Peyer's patch (tissue), 4 donors: ENCODE data around the gene FREM1. TPM values are rescaled to one million over a fixed set of nuclear protein-coding genes. Genes with fewer than 3 reads are reported as not detected.
A peak's percentile ranks its signal among the peaks of the same experiment; 100 is the strongest.

Experiments
- DNase-seq, 3 donors: peaks; one replicate each; pipeline ENCODE4 v3.0.0-alpha.2; 2017 to 2019
- H3K27ac ChIP-seq, 4 donors: fragments of 200-600 bp; sonication (generic); one replicate each; pipeline ENCODE4 v1.5.1; 2016 to 2019
- H3K27me3 ChIP-seq, 2 donors: fragments of 200-600 bp; sonication (generic); one replicate each; pipeline ENCODE4 v1.5.1; 2019
- H3K36me3 ChIP-seq, 3 donors: fragments of 200-600 bp; sonication (generic); one replicate each; pipeline ENCODE4 v1.5.1; 2016 to 2019
- H3K4me1 ChIP-seq, 4 donors: fragments of 200-600 bp; sonication (generic); one replicate each; pipeline ENCODE4 v1.5.1; 2016 to 2019
- H3K4me3 ChIP-seq, 4 donors: fragments of 200-600 bp; sonication (generic); 1 replicate in 3 of 4; 2 replicates in 1 of 4; pipeline ENCODE4 v1.5.1; 2016 to 2019; ENCODE audit warnings: mild to moderate bottlenecking in 1 of 4
- H3K9me3 ChIP-seq, 4 donors: fragments of 200-600 bp; sonication (generic); one replicate each; pipeline ENCODE4 v1.5.1; 2016 to 2019; ENCODE audit warnings: mild to moderate bottlenecking in 1 of 4
- POLR2A ChIP-seq, 2 donors: fragments of 450-650 bp; IDR thresholded peaks; one replicate each; pipeline ENCODE4 v1.5.1; 2017; ENCODE audit warnings: antibody characterized with exemption in 2 of 2, mild to moderate bottlenecking in 2 of 2, moderate library complexity in 2 of 2
- small RNA-seq, 2 donors: library from RNA; depleted of rRNA; stranded (forward); fragments of <200 nt; gene quantifications; one replicate each; pipeline ENCODE3, GENCODE V24; 2016
- total RNA-seq, 4 donors: library from RNA; depleted of rRNA; stranded (reverse); fragments of >200 nt; gene quantifications; one replicate each; pipeline ENCODE4 v1.1.0, GENCODE V29; 2016
- TF ChIP-seq, protein P1 (sequence below), 6 experiments: fragments of 450-650 bp in 4 of 6; fragments of 200-600 bp in 2 of 6; sonication (generic) in 1 of 6; IDR thresholded peaks; one replicate each; pipeline ENCODE4 v1.5.1; 2017 to 2019; ENCODE audit warnings: antibody characterized with exemption in 6 of 6, mild to moderate bottlenecking in 3 of 6, moderate library complexity in 1 of 6

FREM1 gene
- total RNA-seq, 4 donors from 2014 or later, result 31.4 to 108 (median 54.0) TPM

- Histone ChIP-seq H3K4me3 (peak overlapping the region; percentile 59 to 98 (median 90)), H3K27me3 (no peaks in the 10 kb centered on the region), H3K36me3 (peaks cover 0 to 21% (median 0%) of the 10 kb centered on the region in 3 donors), H3K9me3 (no peaks in the 10 kb centered on the region), H3K4me1 (peaks cover 0 to 22% (median 0%) of the 10 kb centered on the region in 4 donors), H3K27ac (peak overlapping the region; percentile 67 to 82 (median 74))
- TF ChIP-seq, protein P1, sequence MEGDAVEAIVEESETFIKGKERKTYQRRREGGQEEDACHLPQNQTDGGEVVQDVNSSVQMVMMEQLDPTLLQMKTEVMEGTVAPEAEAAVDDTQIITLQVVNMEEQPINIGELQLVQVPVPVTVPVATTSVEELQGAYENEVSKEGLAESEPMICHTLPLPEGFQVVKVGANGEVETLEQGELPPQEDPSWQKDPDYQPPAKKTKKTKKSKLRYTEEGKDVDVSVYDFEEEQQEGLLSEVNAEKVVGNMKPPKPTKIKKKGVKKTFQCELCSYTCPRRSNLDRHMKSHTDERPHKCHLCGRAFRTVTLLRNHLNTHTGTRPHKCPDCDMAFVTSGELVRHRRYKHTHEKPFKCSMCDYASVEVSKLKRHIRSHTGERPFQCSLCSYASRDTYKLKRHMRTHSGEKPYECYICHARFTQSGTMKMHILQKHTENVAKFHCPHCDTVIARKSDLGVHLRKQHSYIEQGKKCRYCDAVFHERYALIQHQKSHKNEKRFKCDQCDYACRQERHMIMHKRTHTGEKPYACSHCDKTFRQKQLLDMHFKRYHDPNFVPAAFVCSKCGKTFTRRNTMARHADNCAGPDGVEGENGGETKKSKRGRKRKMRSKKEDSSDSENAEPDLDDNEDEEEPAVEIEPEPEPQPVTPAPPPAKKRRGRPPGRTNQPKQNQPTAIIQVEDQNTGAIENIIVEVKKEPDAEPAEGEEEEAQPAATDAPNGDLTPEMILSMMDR (IDR thresholded peaks at IDR 0.05), result no peak
- TF ChIP-seq POLR2A (IDR thresholded peaks at IDR 0.05), result no peak
- peak in 2 of 3 donors; percentile 41 to 62 for DNase-seq
These were observed 217.6 kb downstream of the FREM1 start for GRCh38 chr9:14692470-14693250.

DNA sequence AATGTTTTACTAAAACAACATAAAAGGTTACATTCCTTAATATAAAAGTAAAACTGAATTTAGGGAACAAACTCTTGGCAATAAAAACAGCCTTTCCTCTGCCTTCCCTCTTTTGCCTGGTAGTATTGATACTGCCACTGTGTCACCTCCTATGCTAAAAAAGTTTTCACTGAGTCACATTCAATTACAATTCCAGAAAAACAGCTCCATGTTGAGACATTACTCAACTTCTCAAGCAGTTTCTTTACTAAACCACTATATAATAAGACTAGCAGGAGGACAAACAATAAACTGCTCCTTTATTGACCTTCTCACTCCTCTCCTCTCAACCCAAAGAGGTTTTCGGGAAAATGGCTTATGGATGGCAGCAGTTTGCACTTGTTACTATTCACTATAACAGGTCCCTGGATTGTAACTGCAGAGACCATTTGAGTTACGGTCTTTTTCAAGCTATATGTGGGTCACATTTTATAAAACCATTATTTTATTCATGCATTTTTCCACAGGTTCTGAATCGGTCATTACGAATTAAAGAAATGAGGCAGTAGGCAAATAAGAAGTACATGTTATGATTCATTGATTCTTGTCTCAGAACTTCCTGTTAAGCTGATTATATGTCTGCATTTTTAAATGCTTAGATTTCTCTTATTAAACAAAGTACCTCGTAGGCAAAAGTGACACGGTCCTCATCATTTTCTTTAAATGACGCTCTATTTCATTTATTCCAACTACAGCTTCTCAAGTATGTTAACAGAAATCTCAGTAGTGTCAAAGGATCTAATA lies 219.1 kb downstream of the FREM1 start:
- no peak overlapping the region for H3K4me3 ChIP-seq
- peaks cover 0 to 32% (median 0%) of the 10 kb centered on the region in 3 donors for H3K36me3 ChIP-seq
- no peaks in the 10 kb centered on the region for H3K27me3 ChIP-seq
- H3K27ac ChIP-seq, result no peak overlapping the region
- no peaks in the 10 kb centered on the region for H3K9me3 ChIP-seq
- TF ChIP-seq POLR2A (IDR thresholded peaks at IDR 0.05), result no peak
- TF ChIP-seq, protein P1 (IDR thresholded peaks at IDR 0.05), result no peak
- H3K4me1 ChIP-seq, result peaks cover 0 to 22% (median 0%) of the 10 kb centered on the region in 4 donors
- DNase-seq, result no peak

DNA sequence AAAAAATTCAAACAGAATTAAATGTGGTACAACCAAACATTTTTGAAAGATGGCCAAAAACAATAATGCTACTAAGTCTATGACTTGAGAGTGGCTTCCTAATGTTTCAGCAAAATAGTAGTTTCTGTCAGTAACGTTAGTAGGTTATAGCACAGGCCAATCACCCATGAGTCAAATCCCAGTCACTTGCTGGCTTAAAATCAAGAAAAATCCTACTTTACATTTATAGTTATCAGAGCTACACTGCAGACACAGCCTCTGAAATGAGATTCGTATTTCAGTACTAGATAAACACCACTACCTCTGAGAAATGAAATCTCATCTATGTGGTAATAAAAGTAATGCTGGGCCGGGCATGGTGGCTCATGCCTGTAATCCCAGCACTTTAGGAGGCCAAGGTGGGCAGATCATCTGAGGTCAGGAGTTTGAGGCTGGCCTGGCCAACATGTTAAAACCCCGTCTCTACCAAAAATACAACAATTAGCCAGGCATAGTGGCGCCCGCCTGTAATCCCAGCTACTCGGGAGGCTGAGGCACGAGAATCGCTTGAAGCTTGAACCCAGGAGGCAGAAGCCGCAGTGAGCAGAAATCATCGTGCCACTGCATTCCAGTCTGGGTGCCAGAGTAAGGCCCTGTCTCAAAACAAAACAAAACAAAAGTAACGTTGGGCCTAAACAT lies 223.0 kb downstream of the FREM1 start:
- peaks cover 0 to 36% (median 0%) of the 10 kb centered on the region in 3 donors for H3K36me3 ChIP-seq
- no peak for TF ChIP-seq POLR2A (IDR thresholded peaks at IDR 0.05)
- TF ChIP-seq, protein P1 (IDR thresholded peaks at IDR 0.05), result no peak
- H3K27me3 ChIP-seq, result no peaks in the 10 kb centered on the region
- H3K4me1 ChIP-seq, result peaks cover 0 to 13% (median 0%) of the 10 kb centered on the region in 4 donors
- H3K27ac ChIP-seq, result no peak overlapping the region
- H3K9me3 ChIP-seq, result no peaks in the 10 kb centered on the region
- H3K4me3 ChIP-seq, result no peak overlapping the region
- no peak for DNase-seq

GRCh38 chr9:14686168-14686567 lies 224.1 kb downstream of the FREM1 start:
- Histone ChIP-seq H3K9me3 (no peaks in the 10 kb centered on the region), H3K4me1 (peaks cover 0 to 3% (median 0%) of the 10 kb centered on the region in 4 donors), H3K27ac (no peak overlapping the region), H3K4me3 (no peak overlapping the region), H3K27me3 (no peaks in the 10 kb centered on the region), H3K36me3 (peaks cover 0 to 36% (median 0%) of the 10 kb centered on the region in 3 donors)
- peak in 1 of 3 donors; percentile 53 for DNase-seq
- TF ChIP-seq POLR2A (IDR thresholded peaks at IDR 0.05), result no peak
- TF ChIP-seq, protein P1 (IDR thresholded peaks at IDR 0.05), result no peak

Small RNAs within 50 kb of the gene (small RNA-seq; reads per million reads assigned to genes)
- gene RNU6-1260P, result 0 reads per million in 2 donors

Other genes with a start within 250 kb of the FREM1 start
- 10 to 100 TPM; 12.4 to 52.5 (median 38.2) TPM for gene ZDHHC21, start 217.0 kb downstream of the FREM1 start, total RNA-seq
- gene CER1, start 187.7 kb downstream of the FREM1 start, total RNA-seq, result 1 to 10 TPM in 2 of 4 donors, not detected in 2; 1.9 to 7.6 TPM